ENCODE data around the gene GSTM3. TPM values are rescaled to one million over a fixed set of nuclear protein-coding genes. Genes with fewer than 3 reads are reported as not detected.

The GSTM3 gene
- total RNA-seq, 4 donors from 2014 or later = 68.7 to 213 (median 137) TPM

GRCh38 chr1:109762039-109762585, 21.3 kb upstream of the GSTM3 start:
- TF ChIP-seq, protein P1, sequence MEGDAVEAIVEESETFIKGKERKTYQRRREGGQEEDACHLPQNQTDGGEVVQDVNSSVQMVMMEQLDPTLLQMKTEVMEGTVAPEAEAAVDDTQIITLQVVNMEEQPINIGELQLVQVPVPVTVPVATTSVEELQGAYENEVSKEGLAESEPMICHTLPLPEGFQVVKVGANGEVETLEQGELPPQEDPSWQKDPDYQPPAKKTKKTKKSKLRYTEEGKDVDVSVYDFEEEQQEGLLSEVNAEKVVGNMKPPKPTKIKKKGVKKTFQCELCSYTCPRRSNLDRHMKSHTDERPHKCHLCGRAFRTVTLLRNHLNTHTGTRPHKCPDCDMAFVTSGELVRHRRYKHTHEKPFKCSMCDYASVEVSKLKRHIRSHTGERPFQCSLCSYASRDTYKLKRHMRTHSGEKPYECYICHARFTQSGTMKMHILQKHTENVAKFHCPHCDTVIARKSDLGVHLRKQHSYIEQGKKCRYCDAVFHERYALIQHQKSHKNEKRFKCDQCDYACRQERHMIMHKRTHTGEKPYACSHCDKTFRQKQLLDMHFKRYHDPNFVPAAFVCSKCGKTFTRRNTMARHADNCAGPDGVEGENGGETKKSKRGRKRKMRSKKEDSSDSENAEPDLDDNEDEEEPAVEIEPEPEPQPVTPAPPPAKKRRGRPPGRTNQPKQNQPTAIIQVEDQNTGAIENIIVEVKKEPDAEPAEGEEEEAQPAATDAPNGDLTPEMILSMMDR (IDR thresholded peaks at IDR 0.05) = no peak
- no peak for TF ChIP-seq POLR2A (IDR thresholded peaks at IDR 0.05)
- intact Hi-C loops (cut with DNase I; ENCODE audit: low total_unique reads) = no loop called here
- 90 to 91% methylated on average over 7 of the region's 7 CpGs for WGBS, 2 donors
- no peak overlapping the region for H3K4me3 ChIP-seq (ENCODE audit: low read depth, poor library complexity, severe bottlenecking)
- DNase-seq (ENCODE audit: low spot score in 2 of 2) = peak in 1 of 2 donors; percentile 50

DNA sequence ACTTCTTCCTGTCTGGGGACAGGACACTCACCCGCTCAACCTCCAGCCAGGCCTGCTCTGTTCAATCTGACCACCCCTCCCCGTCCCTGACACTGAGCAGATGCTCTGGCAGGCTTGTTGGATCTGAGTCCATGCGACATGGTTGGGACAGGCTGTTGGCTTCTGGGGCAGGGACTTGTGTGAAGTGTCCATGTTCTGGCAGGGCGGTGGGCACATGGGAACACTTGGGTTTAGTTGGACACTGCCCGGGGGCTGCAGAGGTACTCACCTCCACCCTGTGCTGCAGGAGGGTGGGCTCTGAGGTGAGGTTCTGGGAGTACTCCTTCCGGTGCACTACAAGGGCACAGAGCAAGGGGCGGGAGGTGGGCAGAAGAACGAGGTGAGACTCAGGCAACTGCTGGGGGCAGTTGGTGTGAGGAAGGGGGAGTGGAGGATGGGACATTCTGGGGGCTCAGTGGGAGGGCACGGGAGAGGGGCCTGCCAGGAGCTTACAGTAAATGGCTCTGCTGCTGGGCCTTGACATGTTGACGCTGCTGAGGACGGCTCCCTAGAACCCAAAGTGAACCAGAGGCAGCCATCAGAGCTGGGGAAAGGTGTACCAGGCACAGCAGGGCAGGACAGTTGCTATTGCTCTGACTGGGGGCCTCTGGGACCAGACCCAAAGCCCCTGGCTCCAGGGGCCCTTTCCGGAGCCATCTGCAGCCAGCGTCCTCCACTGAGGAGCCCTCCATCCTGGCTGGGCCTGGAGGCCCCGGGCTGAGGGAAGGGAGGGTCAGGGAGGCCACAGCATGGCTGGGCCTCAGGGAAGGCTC, 20.6 kb upstream of the GSTM3 start:
- intact Hi-C loops (cut with DNase I; ENCODE audit: low total_unique reads) = no loop called here
- TF ChIP-seq POLR2A (IDR thresholded peaks at IDR 0.05) = no peak
- TF ChIP-seq, protein P1 (IDR thresholded peaks at IDR 0.05) = no peak
- no peak overlapping the region for H3K4me3 ChIP-seq (ENCODE audit: low read depth, poor library complexity, severe bottlenecking)
- peak in 1 of 2 donors; percentile 83 for DNase-seq (ENCODE audit: low spot score in 2 of 2)
- WGBS, 2 donors = 89 to 90% methylated on average over 10 to 13 of the region's 14 CpGs

DNA sequence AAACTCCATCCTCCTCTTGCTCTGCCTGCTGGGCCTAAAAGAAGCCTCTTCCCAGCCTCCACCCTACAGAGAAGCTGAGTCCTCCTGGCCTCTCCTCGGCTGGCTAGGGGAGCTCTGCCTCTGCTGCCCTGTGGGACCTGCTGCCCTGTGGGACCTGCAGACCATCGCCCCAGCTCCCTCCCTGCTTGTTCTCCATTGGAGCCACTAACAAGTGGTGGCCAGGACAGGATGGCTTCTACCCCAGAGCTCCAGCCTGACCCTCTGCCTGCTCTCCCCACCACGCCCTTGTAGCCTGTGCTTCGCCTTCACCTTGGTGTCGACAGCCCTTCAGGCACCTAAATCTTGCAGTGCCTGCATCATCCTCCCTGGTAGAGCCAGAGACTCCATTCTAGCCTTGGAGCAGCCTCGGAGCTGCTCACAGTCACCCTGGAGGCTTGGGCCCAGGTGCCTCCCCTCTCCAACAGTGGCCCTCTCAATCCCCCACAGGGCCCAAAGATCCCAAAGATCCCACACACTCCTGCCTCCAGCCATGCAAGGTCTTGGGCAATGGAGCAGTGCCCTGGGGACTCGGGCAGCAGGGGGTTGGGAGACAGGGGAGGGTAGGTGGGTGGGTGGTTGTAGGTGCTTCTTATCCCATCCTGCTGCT, 19.9 kb upstream of the GSTM3 start:
- 89 to 96% methylated on average over 7 of the region's 7 CpGs for WGBS, 2 donors
- no peak for TF ChIP-seq POLR2A (IDR thresholded peaks at IDR 0.05)
- TF ChIP-seq, protein P1 (IDR thresholded peaks at IDR 0.05) = no peak
- intact Hi-C loops (cut with DNase I; ENCODE audit: low total_unique reads) = no loop called here
- DNase-seq (ENCODE audit: low spot score in 2 of 2) = peak in 1 of 2 donors; percentile 52
- no peak overlapping the region for H3K4me3 ChIP-seq (ENCODE audit: low read depth, poor library complexity, severe bottlenecking)

- TF ChIP-seq, protein P1 (IDR thresholded peaks at IDR 0.05) = no peak
- TF ChIP-seq POLR2A (IDR thresholded peaks at IDR 0.05) = no peak
- peak in 1 of 2 donors; percentile 80 for DNase-seq (ENCODE audit: low spot score in 2 of 2)
- intact Hi-C loops (cut with DNase I; ENCODE audit: low total_unique reads) = no loop called here
- WGBS, 2 donors = 92 to 93% methylated on average over 11 of the region's 11 CpGs
- H3K4me3 ChIP-seq (ENCODE audit: low read depth, poor library complexity, severe bottlenecking) = no peak overlapping the region
These were observed 18.9 kb upstream of the GSTM3 start for GRCh38 chr1:109759513-109760334.

GRCh38 chr1:109757936-109758786, 17.3 kb upstream of the GSTM3 start:
- intact Hi-C loops (cut with DNase I; ENCODE audit: low total_unique reads) = no loop called here
- no peak overlapping the region for H3K4me3 ChIP-seq (ENCODE audit: low read depth, poor library complexity, severe bottlenecking)
- TF ChIP-seq, protein P1 (IDR thresholded peaks at IDR 0.05) = no peak
- no peak for TF ChIP-seq POLR2A (IDR thresholded peaks at IDR 0.05)
- DNase-seq (ENCODE audit: low spot score in 2 of 2) = peak in 1 of 2 donors; percentile 68
- 95% methylated on average over 12 to 13 of the region's 13 CpGs for WGBS, 2 donors

Data from lower leg skin (tissue), 4 donors.